Esophagus squamous epithelium (tissue), 5 donors: ENCODE data around the gene USP10. TPM values are rescaled to one million over a fixed set of nuclear protein-coding genes. Genes with fewer than 3 reads are reported as not detected.

Experiments
- DNase-seq: peaks from one replicate; lab custom pipeline; 2025; lab: John Stamatoyannopoulos, UW
- H3K27ac ChIP-seq, 4 donors: fragments of 200-600 bp; sonication (generic); one replicate each; pipeline ENCODE4 v1.5.1; 2016 to 2019; ENCODE audit warnings: mild to moderate bottlenecking in 1 of 4
- H3K27me3 ChIP-seq, 4 donors: fragments of 200-600 bp; sonication (generic); 1 replicate in 3 of 4; 2 replicates in 1 of 4; pipeline versions ENCODE4 v1.5.1 to v1.6.0; 2017 to 2021; ENCODE audit warnings: antibody characterized with exemption in 1 of 4
- H3K36me3 ChIP-seq, 3 donors: fragments of 200-600 bp; sonication (generic); one replicate each; pipeline ENCODE4 v1.5.1; 2016 to 2019
- H3K4me1 ChIP-seq, 3 donors: fragments of 200-600 bp; sonication (generic); one replicate each; pipeline ENCODE4 v1.5.1; 2017 to 2019
- H3K4me3 ChIP-seq, 4 donors: fragments of 200-600 bp; sonication (generic); 1 replicate in 3 of 4; 2 replicates in 1 of 4; pipeline ENCODE4 v1.5.1; 2016 to 2019; ENCODE audit warnings: mild to moderate bottlenecking in 2 of 4, moderate library complexity in 1 of 4
- H3K9me3 ChIP-seq, 3 donors: fragments of 200-600 bp; sonication (generic); one replicate each; pipeline ENCODE4 v1.5.1; 2016 to 2019
- POLR2A ChIP-seq, 4 donors: fragments of 450-650 bp; IDR thresholded peaks; one replicate each; pipeline ENCODE4 v1.6.1; 2017; ENCODE audit warnings: antibody characterized with exemption in 4 of 4, mild to moderate bottlenecking in 4 of 4, moderate library complexity in 3 of 4
- WGBS, 2 donors: methylation state at CpG; one replicate each; pipeline ENCODE4 v1.1.5; 2018; 5-methylcytosine and 5-hydroxymethylcytosine counted together
- intact Hi-C: fragments of 100-400 bp; cut with DNase I; formaldehyde crosslinking; loops from one replicate; pipeline ENCODE4 v1.15.0; 2022
- total RNA-seq, 4 donors: library from RNA; depleted of rRNA; stranded (reverse); fragments of >200 nt; gene quantifications; one replicate each; pipeline ENCODE4 v1.1.0, GENCODE V29; 2016
- TF ChIP-seq, protein P1 (sequence below), 6 experiments: fragments of 450-650 bp in 4 of 6; fragments of 200-600 bp in 2 of 6; sonication (generic) in 2 of 6; IDR thresholded peaks; one replicate each; pipeline ENCODE4 v1.5.1; 2016 to 2019; ENCODE audit warnings: antibody characterized with exemption in 6 of 6, mild to moderate bottlenecking in 4 of 6, moderate library complexity in 4 of 6
- donor health status: DM: yes; HTN: yes; CAD: no.

Gene USP10
- total RNA-seq, 4 donors from 2014 or later, result 44.7 to 71.5 (median 56.0) TPM

DNA sequence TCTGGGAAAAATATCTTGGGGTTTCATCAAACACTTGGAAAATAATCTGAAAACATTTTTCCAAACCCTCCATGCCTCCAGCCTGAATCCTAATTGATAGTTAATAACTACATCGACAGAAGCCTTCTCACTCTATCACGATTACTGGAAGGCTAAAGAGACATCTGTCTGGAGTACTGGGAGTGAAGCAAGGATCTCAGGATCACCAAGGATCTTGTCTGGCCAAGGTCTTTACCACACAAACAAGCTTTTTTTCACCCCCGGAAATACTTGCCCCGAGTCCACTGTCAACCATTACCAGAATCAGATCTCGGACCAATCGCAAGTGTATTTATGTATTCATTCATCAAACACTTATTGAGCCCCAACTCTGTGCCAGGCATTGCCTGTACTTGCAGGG lies 91.7 kb downstream of the USP10 start:
- TF ChIP-seq, protein P1, sequence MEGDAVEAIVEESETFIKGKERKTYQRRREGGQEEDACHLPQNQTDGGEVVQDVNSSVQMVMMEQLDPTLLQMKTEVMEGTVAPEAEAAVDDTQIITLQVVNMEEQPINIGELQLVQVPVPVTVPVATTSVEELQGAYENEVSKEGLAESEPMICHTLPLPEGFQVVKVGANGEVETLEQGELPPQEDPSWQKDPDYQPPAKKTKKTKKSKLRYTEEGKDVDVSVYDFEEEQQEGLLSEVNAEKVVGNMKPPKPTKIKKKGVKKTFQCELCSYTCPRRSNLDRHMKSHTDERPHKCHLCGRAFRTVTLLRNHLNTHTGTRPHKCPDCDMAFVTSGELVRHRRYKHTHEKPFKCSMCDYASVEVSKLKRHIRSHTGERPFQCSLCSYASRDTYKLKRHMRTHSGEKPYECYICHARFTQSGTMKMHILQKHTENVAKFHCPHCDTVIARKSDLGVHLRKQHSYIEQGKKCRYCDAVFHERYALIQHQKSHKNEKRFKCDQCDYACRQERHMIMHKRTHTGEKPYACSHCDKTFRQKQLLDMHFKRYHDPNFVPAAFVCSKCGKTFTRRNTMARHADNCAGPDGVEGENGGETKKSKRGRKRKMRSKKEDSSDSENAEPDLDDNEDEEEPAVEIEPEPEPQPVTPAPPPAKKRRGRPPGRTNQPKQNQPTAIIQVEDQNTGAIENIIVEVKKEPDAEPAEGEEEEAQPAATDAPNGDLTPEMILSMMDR (IDR thresholded peaks at IDR 0.05), result no peak
- no peak for TF ChIP-seq POLR2A (IDR thresholded peaks at IDR 0.05)
- no peaks in the 10 kb centered on the region for H3K9me3 ChIP-seq
- H3K4me1 ChIP-seq, result peaks cover 0 to 25% (median 0%) of the 10 kb centered on the region in 3 donors
- DNase-seq, result no peak
- 81 to 83% methylated on average over 6 of the region's 6 CpGs for WGBS, 2 donors
- no peaks in the 10 kb centered on the region for H3K27me3 ChIP-seq
- H3K27ac ChIP-seq, result no peak overlapping the region
- H3K4me3 ChIP-seq, result no peak overlapping the region
- no peaks in the 10 kb centered on the region for H3K36me3 ChIP-seq
- intact Hi-C loops, result no loop called here

DNA sequence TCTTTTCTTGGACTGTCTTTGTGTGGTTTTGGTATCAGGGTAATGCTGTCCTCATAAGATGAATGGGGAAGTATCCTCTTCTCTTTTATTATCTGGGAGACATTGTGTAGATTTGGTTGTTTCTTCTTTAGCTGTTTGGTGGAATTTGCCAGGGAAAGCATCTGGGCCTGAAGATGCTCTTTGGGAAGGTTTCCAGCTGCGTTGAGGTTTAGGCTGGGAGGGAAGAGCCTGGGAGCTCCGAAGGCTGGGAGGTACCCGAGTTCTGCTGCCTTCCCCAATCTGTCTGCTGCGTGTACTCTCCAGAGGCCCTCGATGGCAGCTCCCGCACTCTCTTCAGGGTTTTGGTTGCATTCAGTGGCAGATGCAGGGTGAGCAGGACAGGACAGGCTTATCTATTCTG lies 94.4 kb downstream of the USP10 start:
- TF ChIP-seq POLR2A (IDR thresholded peaks at IDR 0.05), result no peak
- TF ChIP-seq, protein P1 (IDR thresholded peaks at IDR 0.05), result no peak
- Histone ChIP-seq H3K4me1 (peaks cover 0 to 15% (median 0%) of the 10 kb centered on the region in 3 donors), H3K27ac (peak overlapping the region; percentile 65 to 88 (median 82)), H3K4me3 (no peak overlapping the region), H3K36me3 (no peaks in the 10 kb centered on the region), H3K9me3 (no peaks in the 10 kb centered on the region), H3K27me3 (no peaks in the 10 kb centered on the region)
- intact Hi-C loops, result no loop called here
- no peak for DNase-seq
- WGBS, 2 donors, result 66 to 82% methylated on average over 4 to 6 of the region's 6 CpGs

DNA sequence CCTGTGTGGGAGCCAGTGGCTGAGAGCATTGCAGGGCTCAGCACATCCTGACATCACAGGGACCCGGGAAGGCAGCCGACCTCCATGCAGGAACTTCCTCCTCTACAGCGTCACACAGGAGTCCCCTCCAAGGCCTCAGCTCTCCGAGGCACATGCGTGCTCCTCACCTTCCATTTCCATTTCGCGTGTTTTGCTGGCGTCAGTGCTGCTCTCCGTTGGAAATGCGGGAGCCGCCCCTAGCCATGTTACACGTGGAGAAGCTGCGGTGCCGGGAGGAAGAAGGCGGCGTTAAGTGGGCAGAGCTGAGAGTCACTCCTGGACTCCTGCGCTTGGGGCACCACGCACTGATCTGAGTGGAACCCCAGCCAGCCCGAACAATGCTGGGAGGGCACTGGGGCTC lies 94.8 kb downstream of the USP10 start:
- Histone ChIP-seq H3K4me3 (peak overlapping the region in 1 of 4 donors; percentile 44), H3K4me1 (peaks cover 0 to 15% (median 0%) of the 10 kb centered on the region in 3 donors), H3K27ac (peak overlapping the region; percentile 65 to 88 (median 82)), H3K27me3 (no peaks in the 10 kb centered on the region), H3K36me3 (no peaks in the 10 kb centered on the region), H3K9me3 (no peaks in the 10 kb centered on the region)
- intact Hi-C loops, result no loop called here
- WGBS, 2 donors, result 83% methylated on average over 10 to 11 of the region's 19 CpGs
- TF ChIP-seq, protein P1 (IDR thresholded peaks at IDR 0.05), result no peak
- no peak for TF ChIP-seq POLR2A (IDR thresholded peaks at IDR 0.05)
- DNase-seq, result no peak

DNA sequence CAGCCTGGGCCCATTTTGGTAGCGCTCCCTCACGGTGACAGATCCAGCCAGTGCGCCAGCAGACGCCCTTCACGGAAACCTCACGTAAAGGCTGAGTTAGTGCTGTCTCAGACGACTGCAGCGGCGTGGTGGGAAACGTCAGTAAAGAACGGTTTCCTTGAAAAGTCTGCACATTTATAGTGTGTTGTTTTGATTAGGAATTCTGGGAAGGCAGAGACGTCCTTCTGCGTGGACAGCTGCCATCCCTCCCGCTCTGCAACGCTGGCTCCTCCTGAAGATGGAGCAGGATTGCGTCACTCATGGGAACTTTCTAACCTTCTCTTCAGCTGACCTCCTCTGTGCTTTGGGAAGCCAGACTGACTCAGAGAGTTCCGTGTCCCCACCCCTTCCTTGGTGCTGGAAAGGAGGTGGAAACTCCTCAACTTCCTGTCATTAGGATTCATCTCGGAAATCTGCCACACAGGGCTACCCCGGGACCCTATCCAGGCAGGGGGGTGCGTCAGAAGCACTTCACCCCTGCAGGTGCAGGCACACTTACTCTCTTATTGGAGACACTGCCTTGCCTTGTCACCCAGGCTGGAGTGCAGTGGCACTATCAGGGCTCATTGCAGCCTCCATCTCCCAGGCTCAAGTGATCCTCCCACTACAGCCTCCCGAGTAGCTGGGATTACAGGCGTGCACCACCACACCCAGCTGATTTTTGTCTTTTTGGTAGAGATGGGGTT lies 95.7 kb downstream of the USP10 start:
- Histone ChIP-seq H3K36me3 (no peaks in the 10 kb centered on the region), H3K4me3 (peak overlapping the region in 2 of 4 donors; percentile 20 to 44), H3K9me3 (no peaks in the 10 kb centered on the region), H3K27me3 (no peaks in the 10 kb centered on the region), H3K27ac (peak overlapping the region; percentile 65 to 88 (median 82)), H3K4me1 (peaks cover 0 to 15% (median 0%) of the 10 kb centered on the region in 3 donors)
- DNase-seq, result no peak
- intact Hi-C loops, result no loop called here
- peak in 1 of 4 donors; percentile 10 for TF ChIP-seq POLR2A (IDR thresholded peaks at IDR 0.05)
- TF ChIP-seq, protein P1 (IDR thresholded peaks at IDR 0.05), result no peak
- WGBS, 2 donors, result 77 to 81% methylated on average over 10 to 17 of the region's 22 CpGs

DNA sequence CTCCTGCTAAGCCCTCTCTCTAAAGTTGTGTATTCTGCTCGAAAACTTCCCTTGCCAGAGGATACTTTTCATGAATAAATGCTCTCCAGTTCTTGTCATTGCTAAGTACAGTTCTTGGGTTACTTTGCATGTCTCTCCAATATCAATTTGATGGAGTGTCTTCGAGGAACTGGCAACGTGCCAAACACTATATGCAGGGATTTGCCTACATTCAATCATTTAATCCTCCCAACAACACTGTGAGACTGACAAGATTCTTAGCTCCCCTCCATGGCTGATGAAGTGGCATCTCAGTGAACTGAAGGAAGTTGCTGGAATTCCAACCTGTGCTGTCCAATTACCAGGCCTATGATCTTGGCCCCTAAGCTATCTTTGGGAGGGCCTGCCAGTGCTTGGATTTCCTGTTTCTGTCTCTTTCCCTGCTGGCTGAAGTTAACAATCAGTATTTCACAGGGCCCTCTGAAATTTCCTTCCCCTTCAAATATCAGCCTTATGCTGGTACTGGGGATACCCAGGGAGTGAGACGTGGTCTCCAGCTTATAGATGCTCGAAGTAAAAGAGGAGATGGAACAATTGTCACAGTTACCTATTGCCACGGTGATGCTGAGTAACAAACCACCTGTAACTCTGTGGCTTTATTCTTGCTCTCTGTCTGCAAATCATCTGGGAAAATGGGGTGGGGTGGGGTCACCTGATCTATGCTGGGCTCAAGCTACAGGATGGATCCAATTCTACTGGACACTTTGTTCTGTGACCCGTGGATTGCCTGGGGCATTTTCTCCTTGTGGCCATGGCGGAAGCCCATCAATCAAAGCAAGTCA lies 100.6 kb downstream of the USP10 start:
- intact Hi-C loops, result no loop called here
- 61 to 64% methylated on average over 7 of the region's 8 CpGs for WGBS, 2 donors
- Histone ChIP-seq H3K36me3 (no peaks in the 10 kb centered on the region), H3K9me3 (no peaks in the 10 kb centered on the region), H3K27ac (no peak overlapping the region), H3K4me1 (peaks cover 0 to 4% (median 0%) of the 10 kb centered on the region in 3 donors), H3K4me3 (no peak overlapping the region), H3K27me3 (no peaks in the 10 kb centered on the region)
- no peak for DNase-seq
- TF ChIP-seq, protein P1 (IDR thresholded peaks at IDR 0.05), result no peak
- no peak for TF ChIP-seq POLR2A (IDR thresholded peaks at IDR 0.05)
